Measurements from ENCODE around the gene ATPAF1.

Gene ATPAF1

DNA sequence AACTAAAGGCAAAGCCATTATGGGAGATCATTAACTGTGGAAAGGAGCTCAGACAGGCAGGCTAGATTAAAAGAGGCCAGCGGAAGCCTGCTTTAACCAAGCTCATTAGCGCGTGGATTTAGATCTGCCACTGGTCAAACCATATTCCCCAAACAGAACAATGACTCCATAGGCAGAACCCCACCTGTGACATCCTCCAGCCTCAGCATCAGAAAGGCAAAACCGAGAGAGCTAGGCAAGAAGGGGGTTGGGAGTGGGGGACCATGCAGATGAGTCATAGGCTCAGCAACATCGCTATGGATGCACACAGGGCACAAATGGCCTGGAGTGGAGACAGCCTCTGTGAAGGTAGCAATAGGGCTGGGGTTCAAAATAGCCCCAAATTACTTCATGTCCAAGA lies 84.7 kb downstream of the ATPAF1 start:
- Histone ChIP-seq H3K4me3 (ENCODE audit: low read depth, low read length) (no peak overlapping the region), H3K27ac (ENCODE audit: low read depth, low read length) (no peak overlapping the region), H3K27me3 (ENCODE audit: control insufficient read depth, insufficient read depth, low read length) (no peaks in the 10 kb centered on the region), H3K36me3 (ENCODE audit: control insufficient read depth, insufficient read depth, low read length) (peaks cover 8% of the 10 kb centered on the region), H3K4me1 (ENCODE audit: control insufficient read depth, insufficient read depth, low read length) (peaks cover 4% of the 10 kb centered on the region; the same call in 1 of the 2 replicates), H3K9ac (ENCODE audit: low read depth, low read length) (no peak overlapping the region), H3K9me3 (ENCODE audit: control insufficient read depth, insufficient read depth, low read length) (no peaks in the 10 kb centered on the region)

DNA sequence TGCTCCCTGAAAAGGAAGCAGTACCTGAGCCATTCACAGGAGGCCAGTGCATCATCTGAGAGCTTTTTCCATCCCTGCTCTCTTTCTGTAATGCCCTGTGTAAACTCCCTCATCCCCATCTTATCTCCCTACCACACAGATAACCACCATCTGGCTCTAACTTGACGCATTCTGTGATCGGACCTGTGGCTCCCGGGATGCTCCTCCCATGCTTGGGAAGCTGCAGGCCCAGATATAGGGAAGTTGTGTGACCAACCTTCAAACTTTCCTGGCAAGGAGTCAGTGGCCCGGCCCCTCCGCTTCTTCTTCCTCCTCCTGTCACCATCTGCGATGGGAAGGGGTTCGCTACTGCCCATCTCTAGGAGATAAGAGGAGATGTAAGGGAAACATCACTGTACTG lies 85.2 kb downstream of the ATPAF1 start:
- Histone ChIP-seq H3K27ac (ENCODE audit: low read depth, low read length) (no peak overlapping the region), H3K9ac (ENCODE audit: low read depth, low read length) (no peak overlapping the region), H3K27me3 (ENCODE audit: control insufficient read depth, insufficient read depth, low read length) (no peaks in the 10 kb centered on the region), H3K36me3 (ENCODE audit: control insufficient read depth, insufficient read depth, low read length) (peaks cover 8% of the 10 kb centered on the region), H3K4me3 (ENCODE audit: low read depth, low read length) (no peak overlapping the region), H3K9me3 (ENCODE audit: control insufficient read depth, insufficient read depth, low read length) (no peaks in the 10 kb centered on the region), H3K4me1 (ENCODE audit: control insufficient read depth, insufficient read depth, low read length) (peaks cover 4% of the 10 kb centered on the region; the same call in 1 of the 2 replicates)

Measured in HUES48 (cell line).